ENCODE results near the gene UACA.

DNA sequence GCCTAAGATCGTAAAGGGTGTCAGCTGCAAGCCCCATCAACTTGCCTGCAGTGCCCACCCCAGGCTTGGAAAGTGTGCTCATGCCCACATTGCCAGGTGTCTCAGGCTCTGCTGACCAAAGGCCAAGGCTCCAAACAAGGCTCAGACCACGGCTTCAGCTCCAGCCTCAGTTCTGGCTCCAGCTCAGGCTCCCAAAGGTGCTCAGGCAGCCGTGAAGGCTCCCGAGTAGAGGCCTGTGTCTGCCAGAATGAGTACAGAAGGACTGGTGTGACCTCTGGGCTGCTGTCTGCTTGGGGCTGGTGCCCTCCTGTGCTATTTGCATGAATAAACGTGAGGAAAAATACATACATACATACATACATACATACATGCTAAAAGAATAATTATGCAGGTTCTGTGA lies 27.9 kb upstream of the UACA start:
- no peak for TF ChIP-seq BHLHE40 (IDR thresholded peaks at IDR 0.05; ENCODE audit: borderline replicate concordance)
- no peak for TF ChIP-seq SUZ12 (IDR thresholded peaks at IDR 0.05)
- TF ChIP-seq ELF4 (IDR thresholded peaks at IDR 0.05), result no peak
- no peak for TF ChIP-seq FOXA1 (IDR thresholded peaks at IDR 0.05)
- no peak for TF ChIP-seq FOXM1 (IDR thresholded peaks at IDR 0.05; ENCODE audit: borderline replicate concordance)
- TF ChIP-seq L3MBTL2 (conservative IDR thresholded peaks at IDR 0.05), result no peak
- TF ChIP-seq, protein P1, sequence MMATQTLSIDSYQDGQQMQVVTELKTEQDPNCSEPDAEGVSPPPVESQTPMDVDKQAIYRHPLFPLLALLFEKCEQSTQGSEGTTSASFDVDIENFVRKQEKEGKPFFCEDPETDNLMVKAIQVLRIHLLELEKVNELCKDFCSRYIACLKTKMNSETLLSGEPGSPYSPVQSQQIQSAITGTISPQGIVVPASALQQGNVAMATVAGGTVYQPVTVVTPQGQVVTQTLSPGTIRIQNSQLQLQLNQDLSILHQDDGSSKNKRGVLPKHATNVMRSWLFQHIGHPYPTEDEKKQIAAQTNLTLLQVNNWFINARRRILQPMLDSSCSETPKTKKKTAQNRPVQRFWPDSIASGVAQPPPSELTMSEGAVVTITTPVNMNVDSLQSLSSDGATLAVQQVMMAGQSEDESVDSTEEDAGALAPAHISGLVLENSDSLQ (IDR thresholded peaks at IDR 0.05), result no peak
- TF ChIP-seq ZNF384 (IDR thresholded peaks at IDR 0.05), result no peak
- TF ChIP-seq NFRKB (IDR thresholded peaks at IDR 0.05), result no peak
- no peak for TF ChIP-seq HDGF (IDR thresholded peaks at IDR 0.05; ENCODE audit: borderline replicate concordance)
- no peak for TF ChIP-seq TARDBP (IDR thresholded peaks at IDR 0.05)
- TF ChIP-seq SP1 (IDR thresholded peaks at IDR 0.05), result no peak

Data from HEK293T (cell line).